ENCODE data around the gene SH2D4B.

SH2D4B gene

DNA sequence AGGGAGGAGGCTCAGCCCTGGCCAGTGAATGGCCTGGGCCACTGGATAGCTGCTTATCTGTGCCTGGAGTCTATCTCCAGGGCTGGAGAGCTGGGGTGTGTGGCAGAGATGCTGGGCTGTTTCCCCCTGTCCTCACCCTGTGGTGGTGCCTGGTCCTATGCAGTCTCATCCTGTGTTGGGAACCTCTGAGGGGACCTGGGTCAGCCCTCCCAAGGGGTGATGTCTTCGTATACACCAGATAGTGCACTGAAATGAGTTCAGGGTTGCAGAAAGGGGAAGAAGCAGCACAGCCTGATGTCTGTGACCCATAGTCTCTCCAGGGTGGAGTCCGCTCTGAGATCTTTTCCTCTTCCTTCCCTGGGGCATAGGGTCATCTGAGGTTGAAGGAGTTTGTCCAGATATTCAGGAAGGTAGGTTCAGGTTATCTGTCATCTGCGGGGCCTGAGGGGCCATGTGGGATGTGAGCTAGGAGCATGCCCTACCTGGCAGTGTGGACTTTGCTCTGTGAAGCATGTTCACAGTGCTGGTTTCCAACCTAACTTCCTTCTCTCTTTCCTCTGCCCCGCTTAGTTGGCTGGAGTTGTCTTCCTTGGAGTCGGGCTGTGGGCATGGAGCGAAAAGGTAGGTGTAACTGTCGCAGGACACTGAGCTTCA is 33.4 kb upstream of the SH2D4B start:
- DNase-seq, result no peak

DNA sequence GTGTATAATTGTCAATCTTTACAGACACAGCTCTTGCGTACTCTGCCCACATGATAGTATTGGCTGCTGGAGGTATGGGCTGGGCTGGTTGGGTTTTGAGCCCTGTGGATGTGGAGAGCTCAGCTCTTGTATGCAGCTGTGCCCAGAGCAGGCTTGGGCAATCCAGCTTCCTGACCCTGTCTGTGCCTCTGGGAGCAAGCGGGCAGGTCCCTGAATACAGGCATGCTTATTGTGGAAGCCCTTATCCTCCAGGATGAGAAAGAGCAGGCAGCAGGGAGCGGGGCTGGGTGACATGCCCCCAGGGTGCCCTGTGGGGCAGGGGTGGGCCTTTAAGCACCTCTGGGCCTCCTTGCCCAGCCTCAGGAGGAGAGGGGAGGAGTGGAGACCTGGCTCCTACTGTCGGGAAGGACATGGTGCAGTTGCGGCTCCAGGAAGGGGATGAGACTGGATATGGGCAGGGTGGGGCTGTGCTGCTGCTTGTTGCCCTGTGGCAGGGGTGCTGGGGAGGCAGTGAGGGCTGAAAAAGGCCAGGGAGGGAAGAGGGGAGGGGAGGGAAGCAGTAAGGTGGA is 32.7 kb upstream of the SH2D4B start:
- DNase-seq, result no peak

DNA sequence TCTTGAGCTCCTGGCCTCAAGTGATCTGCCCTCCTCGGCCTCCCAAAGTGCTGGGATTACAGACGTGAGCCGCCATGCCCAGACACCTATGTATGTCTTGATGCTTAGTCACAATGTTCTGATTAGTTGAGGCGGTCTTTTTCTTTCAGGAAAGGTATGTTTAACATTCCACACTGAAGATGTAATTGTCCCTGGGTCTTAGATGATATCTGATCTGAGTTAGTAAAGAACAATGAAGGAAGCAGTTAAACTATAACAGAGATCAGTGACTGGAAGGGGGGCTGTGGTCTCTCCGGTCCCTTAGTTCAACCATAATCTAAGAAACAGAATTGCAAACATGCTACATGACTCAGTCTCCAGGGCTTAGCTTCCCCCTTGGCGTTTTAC is 31.5 kb upstream of the SH2D4B start:
- DNase-seq, result no peak

DNA sequence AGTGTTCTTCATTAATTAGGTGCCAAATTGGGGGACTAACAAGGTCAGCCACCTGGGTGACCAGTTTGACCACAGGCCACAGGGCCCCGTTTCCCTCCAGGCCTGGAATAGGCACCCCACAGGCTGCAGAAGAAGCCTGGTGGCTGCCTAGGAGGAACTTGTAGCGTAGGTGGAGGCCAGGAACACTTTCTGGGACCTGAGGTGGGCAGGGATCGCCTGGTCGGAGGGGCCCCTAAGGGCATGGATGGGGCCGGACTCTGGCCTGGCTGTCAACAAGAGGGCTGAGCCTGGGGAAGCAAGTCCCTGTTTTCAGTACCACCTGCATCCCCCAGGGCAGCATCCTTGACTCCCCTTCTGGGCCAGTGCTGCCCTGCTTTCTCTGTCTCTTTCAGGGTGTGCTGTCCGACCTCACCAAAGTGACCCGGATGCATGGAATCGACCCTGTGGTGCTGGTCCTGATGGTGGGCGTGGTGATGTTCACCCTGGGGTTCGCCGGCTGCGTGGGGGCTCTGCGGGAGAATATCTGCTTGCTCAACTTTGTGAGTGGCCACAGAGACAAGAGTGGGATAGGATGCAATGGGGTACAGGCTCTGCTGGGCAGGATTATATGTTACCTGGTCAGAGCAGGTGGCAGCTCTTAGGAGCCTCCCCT is 30.7 kb upstream of the SH2D4B start:
- no peak for DNase-seq

DNA sequence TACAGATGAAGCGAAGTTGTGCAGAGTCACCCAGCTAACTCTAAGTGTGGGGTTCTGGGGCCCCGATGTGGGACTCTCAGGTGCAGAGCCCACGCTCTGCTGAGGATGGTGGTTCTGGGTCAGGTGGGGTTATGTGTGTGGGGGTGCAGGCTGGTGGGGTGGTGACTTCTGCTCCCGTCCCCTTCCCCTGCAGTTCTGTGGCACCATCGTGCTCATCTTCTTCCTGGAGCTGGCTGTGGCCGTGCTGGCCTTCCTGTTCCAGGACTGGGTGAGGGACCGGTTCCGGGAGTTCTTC is 28.6 kb upstream of the SH2D4B start:
- DNase-seq, result no peak

DNA sequence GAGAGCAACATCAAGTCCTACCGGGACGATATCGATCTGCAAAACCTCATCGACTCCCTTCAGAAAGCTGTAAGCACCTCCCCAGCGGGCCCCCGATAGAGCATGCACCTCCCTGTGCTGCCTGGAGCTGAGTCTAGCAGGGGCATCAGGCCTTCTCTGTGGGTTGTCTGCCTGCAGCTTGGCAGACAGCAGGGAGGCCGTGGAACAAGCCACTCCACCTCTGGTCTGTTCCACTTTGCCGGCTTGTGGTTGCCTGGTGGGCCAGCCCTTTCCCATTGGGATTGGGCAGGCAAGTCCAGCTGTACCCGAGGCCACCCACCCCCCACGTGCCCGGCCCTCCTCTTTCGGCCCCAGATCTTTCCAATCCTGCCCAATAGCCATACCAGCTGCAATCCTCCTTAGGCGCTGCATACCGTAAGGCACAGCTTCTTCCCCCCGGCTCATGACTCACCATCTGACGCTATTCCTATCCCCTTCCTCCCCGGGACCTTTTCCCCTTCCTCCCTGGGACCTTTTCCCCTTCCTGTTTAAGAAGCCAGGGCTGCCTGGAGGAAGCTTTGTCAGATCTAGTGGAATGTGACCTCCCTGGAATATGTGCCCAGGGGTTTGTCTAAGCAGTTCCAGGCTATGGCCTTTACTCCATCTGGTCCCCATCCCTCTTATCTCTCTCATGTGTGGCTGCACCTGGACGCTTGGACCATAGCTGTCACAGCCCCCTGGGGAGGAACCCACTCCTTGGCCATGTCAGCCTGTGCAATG is 28.1 kb upstream of the SH2D4B start:
- DNase-seq, result no peak

DNA sequence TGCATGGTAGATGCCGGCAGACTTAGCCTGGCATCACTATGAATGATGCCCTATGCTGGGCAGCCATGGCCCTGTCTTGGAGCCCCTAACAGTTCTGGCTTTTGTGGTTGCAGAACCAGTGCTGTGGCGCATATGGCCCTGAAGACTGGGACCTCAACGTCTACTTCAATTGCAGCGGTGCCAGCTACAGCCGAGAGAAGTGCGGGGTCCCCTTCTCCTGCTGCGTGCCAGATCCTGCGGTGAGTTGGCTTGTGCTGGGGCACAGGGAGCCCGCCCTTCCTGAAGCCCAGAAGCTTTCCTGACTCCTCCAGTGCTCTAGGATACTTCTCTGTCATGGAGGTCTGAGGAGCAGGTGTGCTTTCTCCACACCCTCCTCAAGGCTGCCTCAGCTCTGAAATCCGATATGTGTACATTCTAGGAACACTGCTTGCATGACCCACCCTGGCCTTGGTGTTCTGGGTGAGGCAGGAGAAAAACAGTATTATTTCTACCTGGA is 25.6 kb upstream of the SH2D4B start:
- no peak for DNase-seq

DNA sequence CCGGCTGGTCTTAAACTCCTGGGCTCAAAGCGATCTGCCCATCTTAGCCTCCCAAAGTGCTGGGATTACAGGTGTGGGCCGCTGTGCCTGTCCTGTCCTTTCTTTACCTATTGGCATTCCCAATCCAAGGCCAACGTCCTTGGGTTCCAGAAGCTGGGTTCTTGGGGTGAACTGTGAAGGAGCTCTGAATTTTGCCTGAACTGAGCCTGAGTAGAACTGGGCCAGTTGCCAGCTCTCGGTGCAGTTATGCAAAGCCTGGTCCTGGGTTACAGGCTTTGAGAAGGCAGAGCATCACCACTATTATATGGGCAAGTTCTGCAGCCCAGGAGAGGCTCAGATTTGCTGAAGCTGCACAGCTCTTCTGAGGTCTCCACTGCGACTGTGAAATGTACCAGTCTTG is 24.6 kb upstream of the SH2D4B start:
- DNase-seq, result no peak

DNA sequence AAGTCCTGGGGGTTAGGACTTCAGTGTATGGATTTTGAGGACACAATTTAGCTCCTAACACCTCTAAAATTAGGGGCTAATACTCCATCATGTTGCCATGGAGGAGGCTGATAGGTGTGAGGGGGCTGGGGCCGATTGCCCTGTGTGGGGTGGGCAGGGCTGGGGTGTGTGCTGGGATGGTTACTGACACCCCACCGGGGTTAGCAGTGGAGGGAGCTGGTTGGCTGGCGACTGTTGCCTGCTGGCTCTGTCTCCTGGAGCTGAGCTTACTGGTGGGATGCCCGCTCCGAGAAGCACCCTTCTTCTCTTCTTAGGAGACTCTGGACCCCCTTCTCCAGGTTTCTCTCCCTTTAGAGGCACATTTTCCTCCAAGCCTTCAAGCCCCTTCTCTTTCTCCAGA is 22.2 kb upstream of the SH2D4B start:
- DNase-seq, result no peak

DNA sequence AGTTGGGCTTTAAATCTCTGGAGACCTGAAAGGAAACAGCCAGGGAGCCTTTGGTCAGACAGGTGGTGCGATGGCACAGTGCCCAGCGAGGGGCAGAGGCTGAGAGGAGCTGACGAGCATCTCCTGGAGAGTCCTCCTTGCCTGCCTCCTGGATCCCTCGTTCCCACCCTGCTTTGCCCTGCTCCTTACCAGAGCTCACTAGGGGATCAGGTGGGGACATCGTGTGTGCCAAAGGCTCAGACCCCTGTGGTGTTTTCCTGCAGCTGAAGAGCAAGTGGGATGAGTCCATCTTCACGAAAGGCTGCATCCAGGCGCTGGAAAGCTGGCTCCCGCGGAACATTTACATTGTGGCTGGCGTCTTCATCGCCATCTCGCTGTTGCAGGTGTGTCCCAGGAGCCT is 21.8 kb upstream of the SH2D4B start:
- no peak for DNase-seq

DNA sequence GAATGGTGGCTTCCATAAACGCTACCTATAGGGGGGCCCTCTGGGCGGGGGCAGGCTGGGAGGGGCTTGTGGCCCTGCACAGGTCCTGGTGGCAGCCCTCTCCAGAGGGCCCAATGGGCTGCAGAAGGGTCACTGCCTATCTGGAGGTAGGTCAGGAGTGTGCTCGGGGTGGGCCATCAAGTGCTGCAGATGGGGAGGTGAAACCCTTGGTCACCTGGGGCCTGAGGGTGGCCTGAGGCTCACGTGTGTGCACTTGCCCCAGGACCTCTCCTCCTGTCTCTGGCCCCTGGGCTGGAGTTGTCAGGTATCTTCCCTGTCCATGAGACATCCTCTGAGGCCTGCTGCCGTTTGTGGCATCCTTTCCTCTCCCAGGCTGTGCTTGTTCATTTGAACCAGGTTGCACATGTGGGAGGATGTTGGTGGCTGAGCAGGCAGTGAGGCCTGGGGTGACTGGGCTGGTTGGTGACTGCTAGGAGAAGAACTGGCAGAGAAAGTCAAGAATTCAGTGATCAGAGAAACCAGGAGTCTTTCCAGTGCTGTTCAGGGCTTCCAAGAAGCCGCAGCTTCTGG is 21.1 kb upstream of the SH2D4B start:
- no peak for DNase-seq

DNA sequence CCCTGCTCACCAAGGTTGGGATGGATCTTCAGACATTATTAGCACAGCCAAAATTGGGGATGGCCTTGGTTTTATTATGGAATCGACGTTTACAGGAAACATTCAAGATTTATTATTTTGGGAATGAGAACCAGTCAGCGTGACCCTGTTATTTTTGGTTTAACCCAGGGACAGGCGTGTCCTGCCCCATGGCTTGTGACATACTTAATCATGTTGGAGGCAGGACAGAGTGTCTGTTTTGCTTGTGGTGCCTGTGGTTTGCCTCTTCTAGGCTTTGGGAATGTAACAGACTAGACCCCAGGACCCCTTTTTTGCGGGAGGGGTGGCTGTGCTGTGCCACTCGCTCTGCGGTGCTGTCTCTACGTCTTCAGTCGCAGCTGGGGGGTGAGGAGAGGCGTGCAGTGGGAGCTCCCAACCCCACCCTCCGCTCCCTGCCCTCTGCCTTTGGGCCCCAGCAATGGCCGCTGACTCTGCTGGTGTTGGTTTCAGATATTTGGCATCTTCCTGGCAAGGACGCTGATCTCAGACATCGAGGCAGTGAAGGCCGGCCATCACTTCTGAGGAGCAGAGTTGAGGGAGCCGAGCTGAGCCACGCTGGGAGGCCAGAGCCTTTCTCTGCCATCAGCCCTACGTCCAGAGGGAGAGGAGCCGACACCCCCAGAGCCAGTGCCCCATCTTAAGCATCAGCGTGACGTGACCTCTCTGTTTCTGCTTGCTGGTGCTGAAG is 20.1 kb upstream of the SH2D4B start:
- no peak for DNase-seq

DNA sequence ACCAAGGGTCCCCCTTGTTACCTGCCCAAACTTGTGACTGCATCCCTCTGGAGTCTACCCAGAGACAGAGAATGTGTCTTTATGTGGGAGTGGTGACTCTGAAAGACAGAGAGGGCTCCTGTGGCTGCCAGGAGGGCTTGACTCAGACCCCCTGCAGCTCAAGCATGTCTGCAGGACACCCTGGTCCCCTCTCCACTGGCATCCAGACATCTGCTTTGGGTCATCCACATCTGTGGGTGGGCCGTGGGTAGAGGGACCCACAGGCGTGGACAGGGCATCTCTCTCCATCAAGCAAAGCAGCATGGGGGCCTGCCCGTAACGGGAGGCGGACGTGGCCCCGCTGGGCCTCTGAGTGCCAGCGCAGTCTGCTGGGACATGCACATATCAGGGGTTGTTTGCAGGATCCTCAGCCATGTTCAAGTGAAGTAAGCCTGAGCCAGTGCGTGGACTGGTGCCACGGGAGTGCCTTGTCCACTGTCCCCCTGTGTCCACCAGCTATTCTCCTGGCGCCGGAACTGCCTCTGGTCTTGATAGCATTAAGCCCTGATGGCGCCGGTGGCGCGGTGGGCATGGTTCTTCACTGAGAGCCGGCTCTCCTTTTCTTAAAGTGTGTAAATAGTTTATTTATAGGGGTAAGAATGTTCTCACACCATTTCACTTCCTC is 19.4 kb upstream of the SH2D4B start:
- no peak for DNase-seq

DNA sequence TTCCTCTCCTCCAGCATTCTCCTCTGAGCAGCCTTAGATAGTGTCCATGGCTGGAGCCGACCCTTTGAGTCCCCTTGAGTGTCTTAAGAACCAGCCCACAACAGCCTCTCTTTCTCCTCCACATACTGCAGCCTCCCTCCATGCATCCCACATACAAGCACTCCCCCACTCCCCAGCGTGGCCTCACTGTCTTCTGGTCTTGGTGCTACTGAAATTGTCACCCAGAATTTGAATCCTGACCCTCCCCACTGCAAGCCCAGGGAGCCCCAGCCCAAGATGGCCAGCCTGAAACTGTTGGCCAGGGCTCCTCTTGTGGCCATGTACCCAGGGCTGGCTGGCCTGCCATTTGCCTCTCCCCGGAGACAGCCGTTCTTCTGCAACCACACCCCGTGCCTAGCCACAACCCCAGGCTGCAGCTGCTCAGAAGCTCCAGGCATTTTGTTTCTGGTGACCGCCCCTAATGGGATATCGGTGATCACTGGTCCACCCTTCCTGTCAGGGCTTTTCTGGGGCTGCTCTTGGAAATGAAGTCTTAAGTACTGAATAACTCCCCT is 18.8 kb upstream of the SH2D4B start:
- no peak for DNase-seq

DNA sequence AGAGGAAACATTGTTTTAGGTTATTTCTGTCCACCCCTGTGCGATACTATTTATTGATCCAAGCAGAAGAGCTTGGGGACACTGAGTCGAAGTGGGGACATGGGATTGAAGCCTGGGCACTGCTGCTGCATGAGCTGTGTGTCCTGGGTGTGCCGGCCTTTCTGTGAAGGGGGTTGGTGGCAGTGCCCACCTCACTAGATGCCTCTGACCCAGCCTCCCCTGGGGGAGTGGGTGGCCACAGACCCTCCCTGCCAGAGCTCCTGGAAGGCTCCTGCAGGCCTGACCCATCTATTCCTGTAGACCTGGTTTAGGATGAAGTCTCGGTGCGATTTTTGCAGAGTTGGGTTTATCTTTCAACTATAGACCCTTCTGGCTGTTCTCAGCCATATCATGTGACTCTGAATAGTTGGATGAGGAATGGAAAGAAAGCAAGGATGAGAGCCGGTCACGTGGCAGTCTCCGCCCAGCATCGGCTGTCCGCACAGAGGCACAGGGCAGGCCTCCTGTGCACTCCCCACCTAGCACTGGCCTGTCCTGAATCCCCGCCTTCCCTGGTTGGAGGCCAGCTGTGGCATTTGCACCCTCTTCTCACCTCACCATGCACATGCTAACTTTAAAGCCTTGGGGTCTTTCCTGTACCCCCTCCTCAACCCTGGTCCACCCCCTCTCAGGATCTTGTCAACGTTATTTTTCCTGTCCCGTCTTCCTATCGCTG is 17.6 kb upstream of the SH2D4B start:
- DNase-seq, result no peak

DNA sequence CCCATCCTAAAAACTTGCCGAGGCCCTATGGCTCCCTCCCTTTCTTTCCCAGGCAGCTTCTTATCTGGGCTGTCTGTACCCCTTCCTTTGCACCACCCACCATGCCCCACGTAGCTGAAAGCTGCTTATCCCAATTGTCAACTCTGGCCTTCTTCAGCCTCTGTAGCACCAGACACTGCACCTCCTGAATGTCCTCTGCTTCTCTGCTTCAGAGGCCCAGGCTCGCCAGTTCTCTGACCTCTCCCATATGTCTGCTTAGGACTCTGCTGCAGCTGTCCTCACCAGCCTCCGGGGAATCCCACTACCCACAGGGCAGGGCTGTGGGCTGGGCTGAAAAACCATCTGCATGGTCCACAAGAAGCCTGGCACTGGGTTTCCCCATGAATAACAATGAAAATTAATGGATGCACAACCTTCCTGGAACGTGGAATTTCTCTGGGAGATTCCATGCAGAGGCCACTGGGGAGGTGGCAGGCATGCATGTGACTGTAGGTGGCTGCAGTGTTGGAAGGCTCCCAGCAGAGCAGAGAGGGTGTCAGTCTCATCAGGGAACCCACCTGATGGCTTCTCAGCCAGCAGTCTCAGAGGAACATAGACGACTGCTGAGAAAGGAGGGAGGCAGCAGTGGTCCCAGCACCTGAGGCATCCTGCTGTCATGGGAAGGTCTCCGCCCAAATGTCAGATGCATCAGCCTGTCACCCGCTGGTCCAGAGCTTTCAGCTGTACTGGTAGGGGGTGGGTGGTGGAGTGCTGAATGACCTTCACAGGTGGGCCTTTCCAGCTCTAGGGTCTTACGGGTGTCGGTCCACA is 16.8 kb upstream of the SH2D4B start:
- no peak for DNase-seq

DNA sequence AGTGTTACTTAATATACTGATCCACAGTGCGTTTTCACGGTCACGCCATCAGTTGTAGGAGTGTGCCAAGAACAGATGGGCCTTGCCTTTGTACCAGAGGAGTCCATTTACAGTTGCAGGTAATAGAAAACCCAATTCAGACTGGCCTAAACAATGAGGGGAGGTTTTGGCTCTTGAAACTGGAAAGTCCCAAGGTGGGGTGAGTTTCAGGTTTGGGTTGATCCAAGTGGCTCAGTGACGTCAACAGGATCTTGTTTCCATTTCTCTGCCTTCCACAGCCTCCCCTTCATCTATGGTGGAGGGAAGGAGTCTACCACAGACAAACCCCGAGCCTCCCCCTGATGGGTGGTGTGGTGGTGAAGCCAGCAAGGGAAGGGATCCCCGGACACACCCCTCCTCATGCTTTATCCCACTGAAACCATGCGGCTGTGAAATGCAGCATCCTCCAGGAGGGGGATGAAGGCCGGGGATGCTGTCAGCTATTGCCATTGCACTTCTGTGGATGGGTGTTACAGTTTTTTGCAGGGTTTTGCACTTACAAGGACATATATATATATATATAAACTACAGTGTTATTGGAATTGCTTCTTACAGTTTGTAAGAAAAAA is 14.8 kb upstream of the SH2D4B start:
- no peak for DNase-seq

DNA sequence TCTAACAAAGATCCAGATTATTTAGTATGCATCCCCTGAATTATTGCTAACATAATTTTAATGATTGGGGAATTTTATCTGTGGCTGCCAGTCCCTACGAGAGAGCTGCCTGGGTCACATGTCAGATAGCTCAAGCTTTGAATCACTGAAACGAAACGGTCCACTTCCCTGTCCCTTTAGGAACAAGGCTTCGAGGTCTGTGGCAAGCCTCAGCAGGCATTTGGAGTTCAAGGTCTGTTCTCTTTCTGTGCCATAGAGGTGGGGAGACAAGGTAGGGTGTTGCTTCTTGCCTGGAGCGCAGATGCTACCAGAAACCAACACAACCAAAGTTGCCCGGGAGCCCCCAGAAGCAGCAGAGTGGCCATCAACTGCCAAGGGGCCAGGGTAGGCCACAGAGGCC is 13.9 kb upstream of the SH2D4B start:
- no peak for DNase-seq

DNA sequence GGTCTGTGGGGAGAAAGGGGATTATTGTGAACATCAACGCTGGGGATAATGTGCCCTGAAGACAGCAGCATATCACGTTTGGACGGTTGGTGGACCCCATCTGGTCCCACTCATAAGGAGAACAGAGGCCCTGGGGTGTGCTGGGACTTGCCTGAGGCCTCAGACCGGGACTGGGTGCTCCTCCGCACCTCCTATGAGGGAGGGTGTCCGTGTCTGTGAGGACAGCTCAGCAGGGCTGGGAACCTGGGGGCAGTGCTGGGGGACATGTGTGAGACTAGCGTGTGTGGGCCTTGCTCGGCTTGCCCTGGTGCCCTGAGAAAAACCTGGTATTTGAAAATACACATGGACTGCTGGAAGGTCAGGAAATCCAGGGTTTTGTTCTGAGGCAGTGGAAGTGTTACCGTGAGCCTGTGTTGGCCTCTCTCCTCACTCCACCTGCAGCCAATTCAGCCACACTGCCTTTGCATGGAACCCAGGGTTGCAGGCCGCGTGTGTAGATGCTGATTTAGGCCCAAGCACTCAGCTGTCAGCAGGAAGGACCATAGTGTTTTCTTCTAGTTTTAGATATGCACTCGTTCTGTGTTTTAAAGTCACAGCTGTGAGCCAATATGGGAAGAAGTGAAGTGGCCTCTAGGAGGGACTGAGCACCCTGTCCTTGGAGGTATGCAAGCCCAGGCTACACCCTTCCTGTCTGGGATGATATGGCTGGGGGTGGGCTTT is 13.4 kb upstream of the SH2D4B start:
- no peak for DNase-seq
